HS-27A (cell line): ENCODE results near the gene H1-8.
"Not testable (repeated sequence)": the region's sequence is repeated elsewhere in the genome, so short reads cannot be mapped to it uniquely, and the experiment has no call there.

Experiments used
- DNase-seq: peaks from one replicate; pipeline ENCODE4 v3.0.0-alpha.2; 2012; ENCODE audit warnings: low read depth, missing footprints

The H1-8 gene

GRCh38 chr3:129533406-129533805 lies 9.6 kb upstream of the H1-8 start:
- no peak for DNase-seq

GRCh38 chr3:129534428-129535027 lies 8.4 kb upstream of the H1-8 start:
- no peak for DNase-seq

- DNase-seq, result no peak
Measured at GRCh38 chr3:129535075-129535474, 7.9 kb upstream of the H1-8 start.

- no peak for DNase-seq
Measured at GRCh38 chr3:129536374-129536667, 6.7 kb upstream of the H1-8 start.

GRCh38 chr3:129536804-129537203 lies 6.2 kb upstream of the H1-8 start:
- DNase-seq, result no peak

GRCh38 chr3:129539206-129539605 lies 3.8 kb upstream of the H1-8 start:
- DNase-seq, result no peak

GRCh38 chr3:129540776-129541516 lies 2.0 kb upstream of the H1-8 start:
- DNase-seq, result no peak

- DNase-seq, result no peak
Measured at GRCh38 chr3:129542747-129543146, 228 bp upstream of the H1-8 start.

- DNase-seq, result no peak
Measured at GRCh38 chr3:129543999-129544398, 1.0 kb downstream of the H1-8 start.

GRCh38 chr3:129545951-129546350 lies 3.0 kb downstream of the H1-8 start:
- DNase-seq, result not testable (repeated sequence)

GRCh38 chr3:129547241-129547640 lies 4.3 kb downstream of the H1-8 start:
- no peak for DNase-seq

GRCh38 chr3:129548104-129548965 lies 5.4 kb downstream of the H1-8 start:
- DNase-seq, result no peak

GRCh38 chr3:129549006-129549800 lies 6.2 kb downstream of the H1-8 start:
- no peak for DNase-seq

- no peak for DNase-seq
Measured at GRCh38 chr3:129549805-129550204, 6.8 kb downstream of the H1-8 start.

- no peak for DNase-seq
Measured at GRCh38 chr3:129552287-129553050, 9.5 kb downstream of the H1-8 start.

GRCh38 chr3:129553171-129553570 lies 10.2 kb downstream of the H1-8 start:
- no peak for DNase-seq

GRCh38 chr3:129553719-129554118 lies 10.7 kb downstream of the H1-8 start:
- DNase-seq, result no peak

GRCh38 chr3:129554356-129555152 lies 11.6 kb downstream of the H1-8 start:
- DNase-seq, result no peak

GRCh38 chr3:129555153-129555550 lies 12.2 kb downstream of the H1-8 start:
- no peak for DNase-seq

- DNase-seq, result no peak
Measured at GRCh38 chr3:129555616-129556357, 12.8 kb downstream of the H1-8 start.
